VCaP (cell line): ENCODE data around the gene CTU2.

Source experiments
- H3K27ac ChIP-seq: fragments of 450-650 bp; 2 replicates; pipeline ENCODE4 v1.5.1; 2017
- TF ChIP-seq, protein P1 (sequence below): fragments of 450-650 bp; conservative IDR thresholded peaks from 2 replicates; pipeline ENCODE4 v1.5.1; 2017; ENCODE audit warnings: mild to moderate bottlenecking, moderate library complexity

CTU2 gene

DNA sequence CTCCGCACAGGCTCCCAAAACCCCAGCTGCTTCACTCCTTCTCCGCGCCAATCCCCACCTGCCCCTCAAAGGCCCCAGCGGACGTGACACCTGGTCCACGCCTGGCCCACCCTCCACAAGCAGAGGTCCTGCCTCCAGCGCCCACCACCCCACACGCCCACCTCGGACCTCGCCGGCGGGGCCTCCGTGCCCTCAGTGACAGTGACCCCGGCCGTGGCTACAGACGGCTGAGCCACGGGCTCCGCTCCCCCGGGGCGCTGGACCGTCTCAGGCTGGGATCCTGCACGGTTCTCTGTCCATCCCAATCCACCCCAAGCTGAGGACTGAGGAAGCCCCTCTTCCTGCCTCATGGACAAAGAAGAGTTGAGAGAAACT, 53.7 kb downstream of the CTU2 start:
- H3K27ac ChIP-seq, result peak overlapping the region; percentile 82
- TF ChIP-seq, protein P1, sequence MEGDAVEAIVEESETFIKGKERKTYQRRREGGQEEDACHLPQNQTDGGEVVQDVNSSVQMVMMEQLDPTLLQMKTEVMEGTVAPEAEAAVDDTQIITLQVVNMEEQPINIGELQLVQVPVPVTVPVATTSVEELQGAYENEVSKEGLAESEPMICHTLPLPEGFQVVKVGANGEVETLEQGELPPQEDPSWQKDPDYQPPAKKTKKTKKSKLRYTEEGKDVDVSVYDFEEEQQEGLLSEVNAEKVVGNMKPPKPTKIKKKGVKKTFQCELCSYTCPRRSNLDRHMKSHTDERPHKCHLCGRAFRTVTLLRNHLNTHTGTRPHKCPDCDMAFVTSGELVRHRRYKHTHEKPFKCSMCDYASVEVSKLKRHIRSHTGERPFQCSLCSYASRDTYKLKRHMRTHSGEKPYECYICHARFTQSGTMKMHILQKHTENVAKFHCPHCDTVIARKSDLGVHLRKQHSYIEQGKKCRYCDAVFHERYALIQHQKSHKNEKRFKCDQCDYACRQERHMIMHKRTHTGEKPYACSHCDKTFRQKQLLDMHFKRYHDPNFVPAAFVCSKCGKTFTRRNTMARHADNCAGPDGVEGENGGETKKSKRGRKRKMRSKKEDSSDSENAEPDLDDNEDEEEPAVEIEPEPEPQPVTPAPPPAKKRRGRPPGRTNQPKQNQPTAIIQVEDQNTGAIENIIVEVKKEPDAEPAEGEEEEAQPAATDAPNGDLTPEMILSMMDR, result no peak

DNA sequence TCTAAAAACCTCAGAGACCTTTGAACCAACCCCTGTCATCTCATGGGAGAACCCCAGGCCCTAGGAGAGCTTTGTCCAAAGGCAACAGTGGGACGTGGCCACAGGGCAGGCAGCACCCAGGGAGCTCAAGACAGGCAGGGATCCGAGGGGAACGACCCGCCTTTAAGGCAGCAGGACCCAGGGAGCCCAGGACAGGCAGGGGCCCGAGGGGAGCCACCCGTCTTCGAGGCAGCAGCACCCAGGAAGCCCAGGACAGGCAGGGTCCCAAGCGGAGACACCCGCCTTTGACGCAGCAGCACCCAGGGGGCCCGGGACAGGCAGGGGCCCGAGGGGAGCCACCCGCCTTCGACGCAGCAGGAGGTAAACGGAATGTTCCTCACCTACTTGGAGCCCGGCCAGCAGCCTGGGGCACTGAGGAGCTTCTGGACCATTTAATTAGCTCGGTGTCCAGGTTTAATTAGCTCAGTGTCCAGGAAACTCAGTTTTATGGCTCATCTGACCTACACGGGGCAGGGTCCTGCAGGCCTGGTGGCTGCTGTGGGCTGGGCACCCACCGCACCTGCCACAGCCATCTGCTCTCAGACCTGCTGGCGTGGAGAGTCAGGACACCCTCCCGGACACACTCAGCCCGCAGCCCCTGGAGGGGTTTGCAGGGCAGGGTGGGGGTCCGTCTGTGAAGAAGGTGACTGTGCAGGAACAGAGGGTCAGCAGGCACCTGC, 54.3 kb downstream of the CTU2 start:
- TF ChIP-seq, protein P1, result no peak
- peak overlapping the region; percentile 82 for H3K27ac ChIP-seq

GRCh38 chr16:88761143-88761534, 54.8 kb downstream of the CTU2 start:
- TF ChIP-seq, protein P1, result no peak

GRCh38 chr16:88761830-88762229, 55.5 kb downstream of the CTU2 start:
- peak overlapping the region; percentile 82 for H3K27ac ChIP-seq
- TF ChIP-seq, protein P1, result no peak

More at GRCh38 chr16:88761143-88761534, 54.8 kb downstream of the CTU2 start:
- peak overlapping the region; percentile 82 for H3K27ac ChIP-seq

- H3K27ac ChIP-seq, result peak overlapping the region; percentile 82
- TF ChIP-seq, protein P1, result no peak
Observed at GRCh38 chr16:88762258-88762870, 56.1 kb downstream of the CTU2 start.

- H3K27ac ChIP-seq, result peak overlapping the region; percentile 82
- TF ChIP-seq, protein P1, result no peak
Observed at GRCh38 chr16:88762941-88763340, 56.6 kb downstream of the CTU2 start.

- TF ChIP-seq, protein P1, result no peak
- peak overlapping the region; percentile 82 for H3K27ac ChIP-seq
Observed at GRCh38 chr16:88763502-88764053, 57.3 kb downstream of the CTU2 start.
